K562 (cell line): Measurements from ENCODE around the gene SERF2. TPM values are rescaled to one million over a fixed set of nuclear protein-coding genes. Genes with fewer than 3 reads are reported as not detected.
"Not testable (repeated sequence)": the region's sequence is repeated elsewhere in the genome, so short reads cannot be mapped to it uniquely, and the experiment has no call there.

Experiments
- ATAC-seq: fragments of 200-7000 bp; cut with Tn5 transposase; 3 replicates; pipeline ENCODE4 v1.9.1; 2020; ENCODE audit warnings: moderate library complexity
- BruUV-seq: library from RNA; stranded (reverse); fragments of 400-500 nt; replicated peaks from 2 replicates; lab custom pipeline; 2021; lab: Mats Ljungman, UMichigan
- CTCF ChIA-PET: fragments of 300-600 bp; formaldehyde crosslinking; extraction: SDS; loops from one replicate; lab custom pipeline; 2021; ENCODE audit warnings: low intra/inter-chr PET ratio; lab: Yijun Ruan, JAX
- POLR2A ChIA-PET: fragments of 300-600, 350-650 bp; sonication (Branson Sonifier 250); formaldehyde crosslinking; extraction: SDS; loops from one replicate; lab custom pipeline; 2021; ENCODE audit warnings: antibody characterized with exemption, inconsistent platforms; lab: Yijun Ruan, JAX
- DNase-seq, 4 experiments: peaks; one replicate each; pipeline versions ENCODE4 v3.0.0 to v3.0.0-alpha.2; 2011 to 2018; ENCODE audit warnings: low spot score in 3 of 4, mixed read lengths in 3 of 4; ENCODE audit errors: extremely low read depth in 1 of 4
- FAIRE-seq: peaks from 2 replicates; lab custom pipeline; 2011; peaks lifted over from hg19 to GRCh38; lab: Jason Lieb, UNC
- H2AFZ ChIP-seq: 2 replicates; pipeline ENCODE4 v1.6.0; 2011; ENCODE audit warnings: low read depth, low read length, control low read depth, inconsistent platforms
- H3K27ac ChIP-seq: fragments of 200-600 bp; 3 replicates; pipeline ENCODE4 v1.8.0; 2011; ENCODE audit warnings: low read depth, mild to moderate bottlenecking, control low read depth, inconsistent platforms, low read length, moderate library complexity, mixed read lengths; ENCODE audit errors: extremely low read depth
- H3K27me3 ChIP-seq, 2 experiments: fragments of 300-600 bp in 1 of 2; 2 replicates in 1 of 2; 3 replicates in 1 of 2; pipeline versions ENCODE4 v1.6.0 to v1.8.0; 2011; ENCODE audit warnings: inconsistent platforms in 2 of 2, low read length in 2 of 2, mild to moderate bottlenecking in 1 of 2, mixed read lengths in 1 of 2, moderate library complexity in 1 of 2; ENCODE audit not compliant: control insufficient read depth in 2 of 2, insufficient read depth in 2 of 2
- H3K36me3 ChIP-seq: fragments of 300-600 bp; 3 replicates; pipeline ENCODE4 v1.8.0; 2011; ENCODE audit warnings: mild to moderate bottlenecking, low read length, inconsistent platforms; ENCODE audit not compliant: control insufficient read depth, insufficient read depth
- H3K4me1 ChIP-seq, 2 experiments: fragments of 200-600 bp in 1 of 2; replicated peaks in 1 of 2; 2 replicates in 1 of 2; 3 replicates in 1 of 2; pipeline versions ENCODE4 v1.5.1 to v1.8.0; 2011; ENCODE audit warnings: inconsistent platforms in 2 of 2, low read length in 2 of 2, mild to moderate bottlenecking in 1 of 2, mixed read lengths in 1 of 2, moderate library complexity in 1 of 2; ENCODE audit not compliant: control insufficient read depth in 2 of 2, insufficient read depth in 2 of 2
- H3K4me2 ChIP-seq: 2 replicates; pipeline ENCODE4 v1.6.1; 2011; ENCODE audit warnings: low read length, control low read depth, inconsistent platforms, mixed read lengths; ENCODE audit not compliant: insufficient read depth
- H3K4me3 ChIP-seq: fragments of 200-600 bp; sonication (generic), shearing (Covaris generic); 2 replicates; pipeline ENCODE4 v1.5.1; 2016; ENCODE audit warnings: control low read depth, inconsistent platforms
- H3K79me2 ChIP-seq: fragments of 200-600 bp; 3 replicates; pipeline ENCODE4 v1.8.0; 2011; ENCODE audit warnings: low read length, inconsistent platforms; ENCODE audit not compliant: control insufficient read depth, insufficient read depth
- H3K9ac ChIP-seq, 2 experiments: 2 replicates each; pipeline versions ENCODE4 v1.6.0 to v1.6.1; 2011; ENCODE audit warnings: low read depth in 2 of 2, low read length in 2 of 2, control low read depth in 1 of 2, inconsistent platforms in 1 of 2, mild to moderate bottlenecking in 1 of 2, mixed read lengths in 1 of 2; ENCODE audit not compliant: insufficient read depth in 1 of 2
- H3K9me1 ChIP-seq: one replicate; pipeline ENCODE4 v1.6.0; 2011; ENCODE audit warnings: inconsistent platforms, mild to moderate bottlenecking, low read length, moderate library complexity; ENCODE audit not compliant: control insufficient read depth, insufficient read depth
- H3K9me3 ChIP-seq: replicated peaks from 2 replicates; pipeline ENCODE4 v1.5.1; 2011; ENCODE audit warnings: low read depth, low read length, inconsistent platforms; ENCODE audit not compliant: control insufficient read depth, insufficient read depth
- H4K20me1 ChIP-seq: replicated peaks from 2 replicates; pipeline ENCODE4 v1.6.1; 2011; ENCODE audit warnings: low read length, inconsistent platforms, mixed read lengths; ENCODE audit not compliant: control insufficient read depth, insufficient read depth
- FOXP1 ChIP-seq: sonication (generic); formaldehyde crosslinking; IDR thresholded peaks from 2 replicates; pipeline ENCODE4 v1.8.0; 2022; ENCODE audit warnings: mild to moderate bottlenecking, missing genetic modification reagents
- JUND ChIP-seq, 2 experiments: IDR thresholded peaks; 2 replicates in 1 of 2; 3 replicates in 1 of 2; pipeline ENCODE4 v1.6.1; 2011; ENCODE audit warnings: borderline replicate concordance in 2 of 2, low read depth in 2 of 2, low read length in 2 of 2, improper control_type of control experiment in 1 of 2, missing biosample characterization in 1 of 2, missing genetic modification characterization in 1 of 2, missing genetic modification reagents in 1 of 2
- MTA3 ChIP-seq: fragments of 450-650 bp; formaldehyde crosslinking; IDR thresholded peaks from 2 replicates; pipeline ENCODE4 v1.6.1; 2017; ENCODE audit warnings: mild to moderate bottlenecking, borderline replicate concordance
- NFIC ChIP-seq: fragments of 450-650 bp; IDR thresholded peaks from 2 replicates; pipeline ENCODE4 v1.6.1; 2017; ENCODE audit warnings: mild to moderate bottlenecking, inconsistent platforms
- NR3C1 ChIP-seq: sonication (generic); formaldehyde crosslinking; IDR thresholded peaks from 2 replicates; pipeline ENCODE4 v1.8.1; 2022; ENCODE audit warnings: missing genetic modification reagents
- PHF21A ChIP-seq: fragments of 450-650 bp; IDR thresholded peaks from 2 replicates; pipeline ENCODE4 v1.6.1; 2017; ENCODE audit warnings: low read depth, borderline replicate concordance
- POLR2H ChIP-seq: IDR thresholded peaks from 2 replicates; pipeline ENCODE4 v1.6.1; 2016; ENCODE audit warnings: missing genetic modification characterization, low read depth, mild to moderate bottlenecking, control low read depth, missing compliant biosample characterization, moderate library complexity
- RB1 ChIP-seq: fragments of 450-650 bp; IDR thresholded peaks from 2 replicates; pipeline ENCODE4 v1.6.1; 2017; ENCODE audit warnings: low read depth, mild to moderate bottlenecking
- RBM14 ChIP-seq: fragments of 200-400 bp; formaldehyde crosslinking; IDR thresholded peaks from 2 replicates; pipeline ENCODE4 v1.6.1; 2018; ENCODE audit warnings: low read depth, mild to moderate bottlenecking, low read length, moderate library complexity, borderline replicate concordance; ENCODE audit not compliant: insufficient read depth
- TOE1 ChIP-seq, 2 experiments: fragments of 450-650 bp in 1 of 2; sonication (generic) in 1 of 2; formaldehyde crosslinking in 1 of 2; IDR thresholded peaks; 2 replicates each; pipeline versions ENCODE4 v1.7.1 to v1.8.0; 2016 to 2022; ENCODE audit warnings: borderline replicate concordance in 2 of 2, mild to moderate bottlenecking in 2 of 2, antibody characterized with exemption in 1 of 2, inconsistent platforms in 1 of 2, low read depth in 1 of 2, missing genetic modification reagents in 1 of 2, moderate library complexity in 1 of 2
- U2AF1 ChIP-seq: fragments of 200-400 bp; formaldehyde crosslinking; optimal IDR thresholded peaks from 2 replicates; pipeline ENCODE3; 2017; ENCODE audit warnings: mild to moderate bottlenecking, low read depth, low read length, moderate library complexity
- ZBTB17 ChIP-seq: fragments of 450-650 bp; formaldehyde crosslinking; IDR thresholded peaks from 2 replicates; pipeline ENCODE4 v1.4.0; 2020; ENCODE audit warnings: mild to moderate bottlenecking
- ZNF12 ChIP-seq: sonication (generic); formaldehyde crosslinking; IDR thresholded peaks from 2 replicates; pipeline ENCODE4 v1.4.0; 2020; ENCODE audit warnings: mild to moderate bottlenecking, missing genetic modification reagents
- WGBS: fragments of 100-300 bp; shearing (Covaris generic); methylation state at CpG from one replicate; pipeline ENCODE4 v1.1.6; 2016; ENCODE audit warnings: low coverage, mixed read lengths; ENCODE audit not compliant: insufficient coverage; ENCODE audit errors: missing lambda C conversion rate; 5-methylcytosine and 5-hydroxymethylcytosine counted together
- in situ Hi-C: fragments of 300-500 bp; cut with MboI; formaldehyde crosslinking; loops from 4 replicates; pipeline ENCODE4 v1.15.0; 2018; ENCODE audit warnings: inconsistent platforms, mixed read lengths
- intact Hi-C: fragments of 100-400 bp; cut with micrococcal nuclease; formaldehyde crosslinking; loops from 2 replicates; pipeline ENCODE4 v1.14.2; 2022
- polyA plus RNA-seq, 8 experiments: library from polyadenylated mRNA; depleted of rRNA in 4 of 8; stranded (reverse) in 5 of 8; unstranded in 3 of 8; fragments of >200 nt; fragmentation: Nextera tagmentation in 2 of 8; fragmentation: Illumina TruSeq in 1 of 8; extraction: Ambion mirVana in 2 of 8; extraction: Trizol in 1 of 8; gene quantifications; 2 replicates each; pipeline versions ENCODE4 v1.2.1 to v1.2.3, GENCODE V29; 2011 to 2014; ENCODE audit warnings: inconsistent platforms in 1 of 8, missing spikeins in 1 of 8
- total RNA-seq, 7 experiments: library from RNA; depleted of rRNA in 6 of 7; stranded (reverse); fragments of >200 nt in 6 of 7; fragmentation: Illumina TruSeq in 2 of 7; extraction: Trizol in 2 of 7; gene quantifications; 2 replicates each; pipeline versions ENCODE4 v1.2.1 to v1.2.3, GENCODE V29; 2011 to 2021; ENCODE audit warnings: low replicate concordance in 1 of 7
- TF ChIP-seq, protein P1 (sequence below): sonication (generic); formaldehyde crosslinking; IDR thresholded peaks from 2 replicates; pipeline ENCODE4 v1.8.0; 2022; ENCODE audit warnings: mild to moderate bottlenecking, missing genetic modification reagents
- TF ChIP-seq, protein P2 (sequence below): sonication (generic); formaldehyde crosslinking; IDR thresholded peaks from 2 replicates; pipeline ENCODE4 v1.8.1; 2023; ENCODE audit warnings: mild to moderate bottlenecking, missing genetic modification reagents, moderate library complexity

The SERF2 gene
- total and polyA plus RNA-seq, 9 of the 15 experiments (the other 6 are each of a cell fraction or from before 2014, with no cell fraction given): 497 to 3,360 (median 867) TPM

DNA sequence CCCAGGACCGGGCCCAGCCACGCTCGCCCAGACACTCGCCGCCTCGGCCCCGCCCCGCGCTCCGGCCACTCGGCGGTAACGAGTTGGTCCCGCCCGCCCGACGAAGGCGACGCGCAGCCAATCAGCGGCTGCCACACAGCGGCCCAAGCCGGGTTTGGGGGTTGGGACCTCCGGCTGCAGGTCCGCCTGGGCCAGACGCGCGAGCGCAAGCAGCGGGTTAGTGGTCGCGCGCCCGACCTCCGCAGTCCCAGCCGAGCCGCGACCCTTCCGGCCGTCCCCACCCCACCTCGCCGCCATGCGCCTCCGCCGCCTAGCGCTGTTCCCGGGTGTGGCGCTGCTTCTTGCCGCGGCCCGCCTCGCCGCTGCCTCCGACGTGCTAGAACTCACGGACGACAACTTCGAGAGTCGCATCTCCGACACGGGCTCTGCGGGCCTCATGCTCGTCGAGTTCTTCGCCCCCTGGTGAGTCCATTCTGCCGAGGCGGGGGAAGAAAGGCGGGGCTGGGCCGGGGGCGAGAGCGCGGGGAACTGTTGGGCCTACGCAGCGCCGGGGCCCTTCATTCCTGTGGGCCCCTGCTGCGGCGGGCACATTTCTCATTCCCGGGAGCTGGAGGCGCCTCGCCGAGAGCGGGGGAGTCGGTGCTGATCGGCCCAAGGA, 45.7 kb upstream of the SERF2 start, which contains the start of gene PDIA3:
Gene PDIA3, plus strand, starts transcription at position 194 of the 658 bp plus-strand sequence. Its CDS starts 102 bp downstream, at position 296.
- in situ Hi-C loops; BruUV-seq; H3K9me1 ChIP-seq; H4K20me1 ChIP-seq; intact Hi-C loops; CTCF ChIA-PET; H3K9me3 ChIP-seq; H3K27me3 ChIP-seq; FAIRE-seq; TF ChIP-seq JUND (tag; IDR thresholded peaks at IDR 0.05; ENCODE audit: borderline replicate concordance, low read depth, low read length); TOE1 (CRISPR knock-in tag; IDR thresholded peaks at IDR 0.05; ENCODE audit: borderline replicate concordance, low read depth): not testable (repeated sequence)
- under 1% methylated on average over 35 of the region's 84 CpGs for WGBS
- peak; percentile 96 for ATAC-seq
- DNase-seq: peak; percentile 93 to 96 (median 94)
- POLR2A ChIA-PET: interaction anchor here (0.6 to 2.2 kb wide), 11 partner anchors 8 to 204 kb away, joined by 3 to 9 read pairs (median 3); partner anchors contain the start of genes HYPK and MFAP1
- Histone ChIP-seq H3K4me3 (peak within 1 kb of the TSS; percentile 83), H2AFZ (peak within 1 kb of the TSS; percentile 76), H3K79me2 (peaks cover 53% of the 10 kb centered on the region), H3K4me2 (peak within 1 kb of the TSS; percentile 89), H3K36me3 (peaks cover 28% of the 10 kb centered on the region), H3K27ac (peak within 1 kb of the TSS; percentile 97), H3K9ac (peak within 1 kb of the TSS; percentile 90 to 96), H3K4me1 (peaks cover 11 to 15% of the 10 kb centered on the region in 2 experiments; a peak in 4 of 5 replicates)
- TF ChIP-seq RB1 (peak; percentile 79), PHF21A (peak; percentile 23; the same call in 1 of the 2 replicates), NFIC (peak; percentile 58), MTA3 (peak; percentile 32), ZNF12 (CRISPR knock-in tag) (peak; percentile 50; the same call in 1 of the 2 replicates), POLR2H (tag) (peak; percentile 77), ZBTB17 (peak; percentile 89; the same call in 1 of the 2 replicates), U2AF1 (peak; percentile 67), JUND (IDR thresholded peaks at IDR 0.05; ENCODE audit: borderline replicate concordance, low read depth, low read length) (0 out of 2 replicates have a peak, but pooled peaks have one; percentile 30), TOE1 (IDR thresholded peaks at IDR 0.05; ENCODE audit: borderline replicate concordance) (peak; percentile 19; the same call in 1 of the 2 replicates), RBM14 (0 out of 2 replicates have a peak, but pooled peaks have one; percentile 87), FOXP1 (CRISPR knock-in tag) (peak; percentile 79), NR3C1 (CRISPR knock-in tag) (peak; percentile 95; the same call in 1 of the 2 replicates)
- TF ChIP-seq, protein P1, sequence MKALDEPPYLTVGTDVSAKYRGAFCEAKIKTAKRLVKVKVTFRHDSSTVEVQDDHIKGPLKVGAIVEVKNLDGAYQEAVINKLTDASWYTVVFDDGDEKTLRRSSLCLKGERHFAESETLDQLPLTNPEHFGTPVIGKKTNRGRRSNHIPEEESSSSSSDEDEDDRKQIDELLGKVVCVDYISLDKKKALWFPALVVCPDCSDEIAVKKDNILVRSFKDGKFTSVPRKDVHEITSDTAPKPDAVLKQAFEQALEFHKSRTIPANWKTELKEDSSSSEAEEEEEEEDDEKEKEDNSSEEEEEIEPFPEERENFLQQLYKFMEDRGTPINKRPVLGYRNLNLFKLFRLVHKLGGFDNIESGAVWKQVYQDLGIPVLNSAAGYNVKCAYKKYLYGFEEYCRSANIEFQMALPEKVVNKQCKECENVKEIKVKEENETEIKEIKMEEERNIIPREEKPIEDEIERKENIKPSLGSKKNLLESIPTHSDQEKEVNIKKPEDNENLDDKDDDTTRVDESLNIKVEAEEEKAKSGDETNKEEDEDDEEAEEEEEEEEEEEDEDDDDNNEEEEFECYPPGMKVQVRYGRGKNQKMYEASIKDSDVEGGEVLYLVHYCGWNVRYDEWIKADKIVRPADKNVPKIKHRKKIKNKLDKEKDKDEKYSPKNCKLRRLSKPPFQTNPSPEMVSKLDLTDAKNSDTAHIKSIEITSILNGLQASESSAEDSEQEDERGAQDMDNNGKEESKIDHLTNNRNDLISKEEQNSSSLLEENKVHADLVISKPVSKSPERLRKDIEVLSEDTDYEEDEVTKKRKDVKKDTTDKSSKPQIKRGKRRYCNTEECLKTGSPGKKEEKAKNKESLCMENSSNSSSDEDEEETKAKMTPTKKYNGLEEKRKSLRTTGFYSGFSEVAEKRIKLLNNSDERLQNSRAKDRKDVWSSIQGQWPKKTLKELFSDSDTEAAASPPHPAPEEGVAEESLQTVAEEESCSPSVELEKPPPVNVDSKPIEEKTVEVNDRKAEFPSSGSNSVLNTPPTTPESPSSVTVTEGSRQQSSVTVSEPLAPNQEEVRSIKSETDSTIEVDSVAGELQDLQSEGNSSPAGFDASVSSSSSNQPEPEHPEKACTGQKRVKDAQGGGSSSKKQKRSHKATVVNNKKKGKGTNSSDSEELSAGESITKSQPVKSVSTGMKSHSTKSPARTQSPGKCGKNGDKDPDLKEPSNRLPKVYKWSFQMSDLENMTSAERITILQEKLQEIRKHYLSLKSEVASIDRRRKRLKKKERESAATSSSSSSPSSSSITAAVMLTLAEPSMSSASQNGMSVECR (CRISPR knock-in tag): peak; percentile 75
- TF ChIP-seq, protein P2, sequence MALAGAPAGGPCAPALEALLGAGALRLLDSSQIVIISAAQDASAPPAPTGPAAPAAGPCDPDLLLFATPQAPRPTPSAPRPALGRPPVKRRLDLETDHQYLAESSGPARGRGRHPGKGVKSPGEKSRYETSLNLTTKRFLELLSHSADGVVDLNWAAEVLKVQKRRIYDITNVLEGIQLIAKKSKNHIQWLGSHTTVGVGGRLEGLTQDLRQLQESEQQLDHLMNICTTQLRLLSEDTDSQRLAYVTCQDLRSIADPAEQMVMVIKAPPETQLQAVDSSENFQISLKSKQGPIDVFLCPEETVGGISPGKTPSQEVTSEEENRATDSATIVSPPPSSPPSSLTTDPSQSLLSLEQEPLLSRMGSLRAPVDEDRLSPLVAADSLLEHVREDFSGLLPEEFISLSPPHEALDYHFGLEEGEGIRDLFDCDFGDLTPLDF (CRISPR knock-in tag): peak; percentile 82
